ENCODE data around the gene CXCR6.

CXCR6 gene

DNA sequence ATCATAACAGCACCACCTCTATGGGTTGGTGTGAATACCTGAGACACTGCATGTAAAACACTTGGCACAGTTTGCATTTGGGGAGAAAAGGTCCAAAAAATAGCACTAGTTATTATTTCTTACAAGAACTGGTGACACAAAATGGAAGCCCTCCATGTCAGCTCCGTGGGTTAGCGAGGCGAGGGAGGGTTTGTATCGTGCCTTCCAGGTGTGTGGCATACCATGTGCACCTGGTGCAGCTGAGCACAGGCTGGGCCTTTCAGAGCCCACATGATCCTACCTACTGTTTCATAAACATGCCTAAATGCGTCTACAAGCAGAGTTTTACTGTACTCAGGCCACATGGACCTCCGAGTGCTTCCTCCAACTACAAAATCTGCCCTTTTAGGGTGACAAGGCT, 5.6 kb downstream of the CXCR6 start:
- no peak for DNase-seq (ENCODE audit: low spot score)

DNA sequence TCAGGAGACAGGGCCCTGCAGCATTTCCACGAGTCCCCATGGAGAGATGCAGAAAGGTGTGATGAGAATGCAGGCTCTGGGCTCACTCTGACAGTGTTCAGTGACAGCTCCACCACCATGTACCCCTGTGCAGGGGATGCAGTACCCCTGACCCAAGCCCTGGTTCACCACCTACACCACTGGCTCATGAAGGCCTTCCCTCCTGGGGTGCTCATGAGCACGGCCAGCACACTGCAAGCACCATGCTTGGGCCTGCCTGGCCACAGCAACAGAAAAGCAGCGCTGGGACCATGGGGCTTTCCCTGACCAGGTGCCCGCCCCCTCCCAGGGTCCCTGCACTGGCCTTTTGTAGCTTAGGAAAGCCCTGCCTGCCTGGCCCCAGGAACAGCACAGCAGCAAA, 6.2 kb downstream of the CXCR6 start:
- no peak for DNase-seq (ENCODE audit: low spot score)

DNA sequence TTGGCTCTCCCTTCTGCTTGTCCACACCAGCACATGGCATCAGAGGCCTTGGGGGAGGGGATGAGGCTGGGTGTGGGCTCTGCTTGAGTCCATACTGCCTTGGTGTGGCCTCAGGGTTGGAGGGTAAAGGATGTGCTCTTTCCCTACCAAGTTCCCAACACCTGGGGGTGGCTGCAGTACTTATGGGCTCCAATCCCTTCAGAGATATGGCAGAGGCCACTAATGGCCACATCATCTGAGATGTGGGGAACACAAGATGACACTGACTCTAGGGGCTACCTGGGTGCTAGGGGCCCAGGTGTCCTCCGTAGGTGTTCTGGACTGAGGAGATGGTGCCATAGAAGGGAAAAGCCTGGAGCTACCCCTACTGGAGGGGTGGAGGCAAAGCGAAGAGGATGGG, 6.9 kb downstream of the CXCR6 start:
- no peak for DNase-seq (ENCODE audit: low spot score)

DNA sequence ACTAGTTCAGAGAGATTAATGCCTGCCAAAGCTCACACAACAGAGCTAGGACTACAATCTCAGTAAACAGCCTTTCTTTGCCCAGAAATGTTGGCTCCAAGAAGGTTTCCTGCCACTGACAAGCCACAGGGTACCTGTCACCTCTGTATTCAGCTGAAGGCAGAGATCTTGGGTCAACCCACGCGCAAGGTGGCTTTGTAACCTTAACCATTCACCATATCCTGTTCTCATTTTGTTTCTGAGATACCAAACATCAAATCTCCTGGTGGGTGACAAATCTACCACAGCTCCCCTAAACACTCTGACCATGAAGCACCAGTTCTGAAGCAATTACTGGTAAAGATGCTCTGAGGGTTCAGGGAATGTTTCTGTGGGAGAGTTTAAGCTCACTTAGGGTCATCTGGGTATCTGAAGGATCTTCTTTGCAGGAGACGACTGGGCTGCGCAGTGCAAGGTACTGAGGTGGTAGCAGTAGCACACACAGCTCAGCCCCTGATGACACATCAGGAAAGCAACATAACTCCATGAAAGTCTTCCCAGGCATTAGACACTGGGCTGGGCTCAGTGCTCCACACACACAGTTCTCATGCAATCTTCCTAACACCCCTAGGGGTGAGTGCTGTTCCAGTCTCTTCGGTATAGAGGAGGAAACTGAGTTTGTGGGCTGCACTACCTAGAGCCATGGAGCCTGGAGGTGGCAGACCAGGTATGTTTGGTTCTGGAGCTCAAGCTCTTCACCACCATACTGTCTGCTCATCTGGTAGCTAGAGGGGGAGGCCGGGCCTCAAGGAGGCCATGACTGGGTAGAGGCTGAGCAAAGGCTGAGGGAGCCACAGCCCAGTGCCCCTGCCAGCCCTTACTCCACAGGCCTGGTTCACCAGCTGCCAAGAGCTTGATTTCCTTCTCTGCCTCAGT, 7.7 kb downstream of the CXCR6 start:
- DNase-seq (ENCODE audit: low spot score) = no peak

DNA sequence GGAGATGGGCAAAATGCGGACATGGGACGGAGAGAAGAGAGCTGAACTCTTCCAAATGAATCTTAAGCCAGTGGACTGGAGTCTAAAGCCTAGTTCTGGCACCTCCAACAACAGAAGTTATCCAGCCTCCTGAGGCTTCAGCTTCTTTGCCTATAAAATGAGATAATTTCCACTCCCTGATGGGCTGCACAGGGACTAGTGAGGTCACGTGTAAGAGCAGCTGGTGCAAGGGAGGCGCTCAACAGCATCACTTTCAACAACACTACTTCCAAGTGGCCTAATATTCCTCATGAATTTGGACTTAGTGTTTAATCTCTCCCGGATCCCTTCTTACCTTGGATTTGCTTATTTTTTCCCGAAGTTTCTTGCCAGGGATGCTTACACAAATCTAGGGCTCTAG, 8.7 kb downstream of the CXCR6 start:
- no peak for DNase-seq (ENCODE audit: low spot score)

DNA sequence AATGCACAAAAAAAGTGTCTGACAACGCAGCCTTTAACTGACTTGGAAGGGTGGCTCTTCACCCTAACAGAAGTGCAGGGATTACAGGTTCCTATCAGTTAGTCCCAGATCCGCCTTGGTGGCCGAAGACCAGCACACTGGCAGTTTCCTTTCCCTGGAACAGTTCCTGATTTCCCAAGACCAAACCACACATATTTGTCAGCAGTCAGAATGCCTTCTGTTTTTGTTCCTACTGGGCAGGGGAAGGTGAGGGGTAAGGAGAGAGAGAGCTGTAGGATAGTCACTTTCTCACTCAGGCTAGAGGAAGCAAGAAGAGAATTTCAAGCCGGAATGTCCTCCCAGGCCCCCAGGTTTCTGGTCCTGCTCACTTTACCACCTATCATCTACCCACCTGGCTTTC, 9.2 kb downstream of the CXCR6 start:
- no peak for DNase-seq (ENCODE audit: low spot score)

DNA sequence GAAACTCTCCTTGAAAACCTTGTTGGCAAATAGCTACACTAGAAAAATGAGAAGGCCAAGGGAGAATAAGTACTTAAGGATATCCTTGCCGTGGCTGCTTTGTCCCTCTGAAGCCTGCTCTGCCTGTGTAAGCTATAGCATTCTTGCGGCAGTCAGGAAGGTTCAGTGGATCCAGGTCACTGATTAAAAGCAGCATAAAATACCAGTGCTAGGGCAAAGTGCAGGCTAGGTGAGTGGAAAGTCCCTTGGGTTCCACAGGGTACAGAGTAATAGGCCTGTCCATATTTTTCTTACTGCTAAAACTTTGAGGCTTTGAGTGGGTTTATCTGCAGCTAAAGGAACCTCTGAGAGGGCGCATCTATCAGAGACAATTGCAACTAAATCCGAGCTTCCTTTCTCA, 10.3 kb downstream of the CXCR6 start:
- DNase-seq (ENCODE audit: low spot score) = no peak

DNA sequence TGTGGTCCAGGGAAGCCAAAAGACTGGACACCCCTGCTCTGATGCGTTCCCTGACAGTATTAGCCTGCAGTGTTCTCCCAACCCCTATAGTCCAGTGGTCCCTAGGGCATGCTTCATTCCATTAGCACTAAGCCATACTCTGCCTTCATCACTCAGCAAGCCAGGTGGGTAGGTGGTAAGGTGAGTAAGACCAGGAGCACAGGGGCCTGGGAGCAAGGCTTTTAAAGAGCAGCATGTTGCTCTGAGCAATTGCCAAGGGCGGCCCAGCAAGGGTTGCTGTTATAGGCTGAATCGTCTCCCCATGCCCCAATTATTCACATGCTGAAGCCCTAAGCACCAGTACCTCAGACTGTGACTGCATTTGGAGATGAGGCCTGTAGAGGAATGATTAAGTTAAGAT, 11.0 kb downstream of the CXCR6 start:
- no peak for DNase-seq (ENCODE audit: low spot score)

DNA sequence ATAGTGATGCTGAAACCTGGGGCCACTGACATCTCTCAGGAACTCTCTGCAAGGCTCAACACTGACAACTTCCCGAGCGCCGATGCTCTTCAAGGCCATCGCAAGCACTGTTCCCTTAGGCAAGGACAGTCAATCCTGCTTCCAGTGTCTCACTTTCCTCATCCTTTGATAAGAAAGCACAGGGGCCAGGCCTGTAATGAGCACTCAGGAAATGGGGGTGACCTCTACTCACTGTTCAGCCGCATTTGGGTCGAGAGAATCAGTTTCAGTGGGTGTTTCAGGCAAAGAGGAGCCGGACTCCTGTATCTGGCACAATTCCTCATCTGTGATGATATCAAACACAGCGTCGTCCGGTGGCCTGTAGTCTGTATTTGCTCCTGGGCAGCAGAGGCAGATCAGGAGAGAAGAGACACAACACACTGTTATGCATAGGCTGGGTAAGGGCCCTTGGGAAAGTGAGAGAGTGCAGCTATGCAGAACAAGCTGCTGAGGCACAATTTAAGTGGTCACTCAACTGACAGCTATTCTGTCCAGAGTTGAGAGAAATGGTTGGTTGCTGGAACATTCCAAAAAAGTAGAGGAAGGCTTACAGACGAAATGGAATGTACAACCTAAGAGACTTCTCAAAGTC, 11.9 kb downstream of the CXCR6 start:
- no peak for DNase-seq (ENCODE audit: low spot score)

DNA sequence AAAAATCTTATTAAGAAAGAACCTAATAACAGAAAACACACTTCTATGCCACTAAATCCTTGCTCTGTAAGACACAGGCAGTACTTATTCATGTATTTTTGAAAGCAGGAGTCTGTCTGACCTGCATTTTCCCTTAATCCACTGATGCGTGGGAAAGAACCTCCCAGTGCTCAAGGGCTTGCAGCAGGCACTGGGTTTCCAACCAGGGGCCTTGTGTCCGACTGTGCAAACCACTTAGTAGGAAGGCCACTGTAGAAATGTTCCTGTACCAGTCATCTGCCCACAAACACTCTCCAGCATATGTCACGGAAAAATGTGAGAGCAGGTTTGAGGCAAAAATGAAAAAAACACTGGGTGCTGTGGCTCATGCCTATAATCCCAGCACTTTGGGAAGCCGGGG, 12.4 kb downstream of the CXCR6 start:
- no peak for DNase-seq (ENCODE audit: low spot score)

DNA sequence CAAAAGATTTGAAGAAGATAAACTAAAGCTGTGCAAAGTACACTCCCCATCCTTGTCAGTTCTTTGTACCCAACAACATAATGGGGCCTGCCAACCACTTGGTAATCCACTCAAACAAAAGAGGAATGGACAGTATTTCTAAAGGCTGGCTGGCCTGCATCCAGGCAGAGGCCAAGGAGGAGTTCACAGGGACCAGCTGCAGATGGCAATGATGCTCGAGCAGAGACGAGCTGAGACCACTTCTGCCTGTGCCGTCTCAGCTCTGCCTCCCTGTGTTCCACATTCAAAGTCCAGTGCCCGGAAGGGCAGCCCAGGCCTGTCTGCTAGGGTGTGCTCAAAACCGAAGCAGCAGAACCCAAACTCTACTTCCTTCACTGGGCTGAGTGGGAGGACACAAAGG, 14.3 kb downstream of the CXCR6 start:
- no peak for DNase-seq (ENCODE audit: low spot score)

DNA sequence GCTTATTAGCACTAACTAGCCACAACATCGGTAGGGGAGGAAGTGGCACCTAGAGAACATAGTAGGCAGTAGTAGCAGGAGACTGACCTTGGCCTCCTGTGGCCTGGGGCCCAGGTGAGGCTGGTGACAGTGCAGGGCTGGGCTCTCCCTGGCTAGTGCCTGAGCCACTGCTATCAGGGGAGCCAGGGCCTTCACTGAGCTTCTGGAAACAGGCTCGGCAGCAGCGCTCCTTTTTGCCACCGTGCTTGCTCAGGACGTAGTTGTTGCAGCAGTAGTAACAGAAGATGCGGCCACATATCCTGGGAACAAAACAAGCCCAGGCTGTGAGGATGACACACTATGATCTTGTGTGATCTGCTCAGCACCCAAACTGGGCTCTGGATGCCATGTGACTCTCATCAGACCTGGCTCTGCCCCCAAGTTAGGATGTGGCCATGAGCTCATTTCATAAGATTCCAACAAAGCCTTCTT, 15.1 kb downstream of the CXCR6 start:
- no peak for DNase-seq (ENCODE audit: low spot score)

DNA sequence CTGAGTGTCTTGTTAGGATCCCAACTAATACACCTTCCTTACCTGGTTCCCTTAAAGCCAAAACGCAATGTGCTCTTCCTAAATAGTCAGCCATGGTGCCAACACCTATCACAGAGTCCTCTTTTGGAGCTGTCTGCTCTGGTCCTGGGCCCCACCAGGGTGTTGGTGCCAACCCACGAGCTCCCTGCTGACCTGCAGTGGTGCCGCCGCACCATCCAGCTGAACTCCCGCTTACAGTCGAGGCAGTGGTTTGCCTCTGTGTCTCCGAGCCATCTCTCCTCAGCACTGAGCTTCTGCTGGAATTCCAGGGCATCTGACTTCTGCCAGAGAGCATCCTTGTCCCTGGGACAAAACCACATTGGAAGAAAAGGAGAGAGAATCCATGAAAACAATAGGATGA, 15.9 kb downstream of the CXCR6 start:
- DNase-seq (ENCODE audit: low spot score) = no peak

DNA sequence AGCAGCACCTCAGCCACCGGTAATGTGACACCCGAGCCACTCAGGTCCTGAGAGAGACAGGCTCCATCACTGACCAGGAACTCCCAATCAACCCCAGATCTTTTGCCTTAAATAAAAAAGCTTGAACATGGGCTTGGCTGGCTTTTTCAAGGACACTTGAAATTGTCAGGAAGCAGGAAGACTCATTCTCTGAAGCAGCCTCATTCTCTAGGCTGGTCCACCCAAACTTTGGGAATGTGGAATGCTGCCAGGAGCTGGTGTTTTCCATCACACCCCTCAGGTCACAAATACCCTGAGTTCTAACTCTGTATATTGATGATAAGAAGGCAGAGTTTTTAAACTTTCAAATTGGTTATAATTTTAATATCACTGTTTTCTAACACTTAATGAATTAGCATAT, 17.0 kb downstream of the CXCR6 start:
- DNase-seq (ENCODE audit: low spot score) = no peak

DNA sequence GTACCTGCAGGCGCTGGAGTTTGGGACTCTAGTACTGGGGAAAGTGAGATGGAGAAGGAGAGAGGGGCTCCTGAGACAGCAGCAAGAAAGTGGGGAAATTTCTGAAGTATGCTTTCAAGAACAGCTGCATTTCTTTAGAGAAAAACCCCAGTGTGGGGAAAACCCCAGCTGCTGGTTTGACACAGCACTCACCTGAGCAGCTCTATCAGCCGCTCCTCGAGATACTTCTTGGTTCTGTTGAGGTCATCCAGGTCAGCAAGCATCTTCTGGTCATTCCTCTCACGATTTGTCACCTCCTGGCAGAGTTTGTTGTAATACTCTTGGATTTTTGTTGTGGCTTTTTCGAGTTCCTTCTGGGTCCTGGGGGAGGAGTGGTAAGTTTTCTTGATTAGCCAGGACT, 18.8 kb downstream of the CXCR6 start:
- no peak for DNase-seq (ENCODE audit: low spot score)

DNA sequence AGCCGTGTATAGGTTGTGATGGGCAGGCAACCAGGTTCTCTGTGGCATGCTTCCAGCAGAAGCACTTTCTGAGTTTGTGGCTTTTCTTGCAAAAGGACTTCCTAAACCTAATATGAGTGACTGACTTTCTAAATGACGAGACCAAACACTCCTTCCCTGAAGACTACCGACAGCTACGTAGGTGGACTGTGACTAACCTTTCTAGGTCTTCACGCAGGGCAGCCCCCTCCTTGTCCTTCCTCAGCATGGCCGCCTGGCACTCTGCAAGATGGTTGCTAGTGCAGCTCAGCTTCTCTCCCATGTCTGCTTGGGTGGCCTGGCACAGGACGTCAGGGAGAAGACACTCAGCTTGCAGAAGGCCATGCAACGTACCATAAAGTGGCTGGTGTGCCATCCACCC, 20.9 kb downstream of the CXCR6 start:
- DNase-seq (ENCODE audit: low spot score) = no peak

DNA sequence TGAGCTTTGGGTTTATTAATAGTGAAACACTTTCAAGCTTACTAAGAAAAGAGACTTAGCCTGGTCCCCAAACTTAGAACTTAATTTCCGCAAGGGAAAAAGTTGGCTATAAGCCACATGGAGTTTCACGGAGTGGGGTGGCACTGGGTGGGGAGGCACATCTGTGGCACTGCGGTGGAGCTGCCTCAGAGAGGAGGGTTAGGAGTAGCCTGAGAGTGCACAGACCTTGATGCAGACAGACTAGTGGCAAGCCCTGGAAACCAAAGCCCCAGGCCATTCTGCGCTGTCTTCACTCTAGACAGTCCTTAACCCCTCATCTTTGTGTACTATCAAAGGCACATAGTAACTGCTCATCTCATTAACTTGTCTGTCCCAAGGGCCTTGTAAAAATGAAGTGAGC, 22.0 kb downstream of the CXCR6 start:
- no peak for DNase-seq (ENCODE audit: low spot score)

DNA sequence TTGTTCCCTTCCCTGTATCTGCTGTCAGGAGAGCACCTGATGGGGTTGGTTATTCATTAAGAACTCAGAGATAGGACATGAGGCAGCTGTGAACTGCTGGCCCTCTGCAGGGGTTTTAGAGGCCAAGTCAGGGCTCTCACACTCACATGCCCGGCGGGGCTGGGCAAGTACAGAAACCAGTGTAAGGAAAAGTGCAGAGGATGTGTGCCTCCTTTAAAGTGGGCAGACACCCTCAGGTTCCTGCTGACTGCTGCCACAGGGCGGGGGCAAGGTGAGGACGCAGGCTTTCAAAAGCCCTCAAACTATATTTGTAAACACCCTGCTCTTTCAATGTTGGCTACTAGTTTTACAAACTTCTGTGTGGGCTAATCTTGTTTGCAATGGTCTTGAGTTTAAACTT, 22.4 kb downstream of the CXCR6 start:
- no peak for DNase-seq (ENCODE audit: low spot score)

DNA sequence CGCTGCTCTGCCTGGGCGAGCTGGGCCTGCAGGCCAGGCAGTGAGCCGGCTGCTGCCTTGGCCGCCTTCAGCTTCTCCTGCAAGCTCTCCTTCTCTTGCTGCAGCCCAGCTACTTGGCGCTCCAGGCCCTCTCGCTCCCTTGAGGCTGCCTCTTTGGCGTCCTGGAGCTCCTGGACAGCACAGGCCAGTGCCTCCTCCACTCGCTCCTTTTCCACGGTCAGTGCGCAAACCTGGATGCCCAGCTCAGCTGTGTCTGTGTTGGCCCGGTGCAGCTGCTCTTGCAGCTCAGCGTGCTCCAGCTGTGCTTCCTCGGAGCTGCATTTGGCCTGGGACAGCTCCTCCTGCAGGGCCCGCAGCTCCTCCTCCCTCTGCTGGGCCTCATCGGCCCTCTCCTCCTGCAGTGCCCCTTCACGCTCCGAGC, 23.1 kb downstream of the CXCR6 start:
- DNase-seq (ENCODE audit: low spot score) = no peak

DNA sequence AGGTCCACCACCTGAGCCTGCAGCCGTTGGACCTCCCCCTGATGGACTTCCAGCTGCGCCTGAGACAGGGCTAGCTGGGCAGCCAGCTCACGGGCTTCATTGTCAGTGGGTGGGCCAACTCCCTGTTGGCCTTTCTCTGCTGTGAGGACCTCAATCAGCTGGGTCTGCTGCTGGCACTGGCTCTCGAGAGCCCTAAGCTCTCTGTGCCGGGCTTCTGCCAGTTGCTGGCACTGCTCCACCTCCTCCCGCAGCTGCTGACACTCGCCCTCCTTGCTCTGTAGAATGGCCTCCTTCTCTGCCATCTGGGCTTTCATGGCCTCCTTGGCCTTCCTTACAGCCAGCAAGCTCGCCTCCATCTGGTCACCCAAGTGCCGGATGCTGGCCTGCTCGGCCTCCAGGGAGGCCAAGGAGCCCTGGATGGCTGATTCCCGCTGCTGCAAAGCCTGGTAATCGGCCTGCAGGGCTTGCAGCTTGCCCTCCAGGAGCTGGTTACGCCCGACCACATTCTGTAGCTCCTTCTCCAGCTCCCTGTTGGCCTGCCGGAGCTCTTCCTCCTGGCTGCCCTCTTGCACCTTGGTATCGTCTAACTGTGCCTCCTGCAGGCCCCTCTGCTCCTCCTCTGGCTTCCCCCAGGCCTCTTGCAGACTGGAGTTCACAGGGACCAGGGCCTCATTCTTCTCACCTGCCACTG, 23.8 kb downstream of the CXCR6 start:
- no peak for DNase-seq (ENCODE audit: low spot score)

DNA sequence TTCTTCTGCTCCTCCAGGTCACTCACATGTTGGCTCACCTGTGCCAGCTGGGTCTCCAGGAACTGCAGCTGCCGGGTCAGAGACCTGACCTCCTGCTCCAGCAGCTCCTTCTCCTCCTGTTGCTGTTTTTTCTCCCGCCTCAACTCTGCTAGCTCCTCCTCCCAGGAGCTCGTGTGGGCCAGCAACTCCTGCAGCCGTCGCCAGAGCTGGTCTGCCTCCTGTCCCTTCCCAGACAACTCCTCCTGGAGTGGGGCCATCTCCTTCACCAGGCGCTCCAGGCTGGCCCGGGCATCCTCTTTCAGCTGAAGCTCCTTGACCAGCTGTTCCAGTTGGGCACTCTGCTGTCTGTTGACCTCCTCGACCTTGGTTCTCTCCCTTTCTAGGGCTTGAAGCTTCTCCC, 24.5 kb downstream of the CXCR6 start:
- DNase-seq (ENCODE audit: low spot score) = no peak

DNA sequence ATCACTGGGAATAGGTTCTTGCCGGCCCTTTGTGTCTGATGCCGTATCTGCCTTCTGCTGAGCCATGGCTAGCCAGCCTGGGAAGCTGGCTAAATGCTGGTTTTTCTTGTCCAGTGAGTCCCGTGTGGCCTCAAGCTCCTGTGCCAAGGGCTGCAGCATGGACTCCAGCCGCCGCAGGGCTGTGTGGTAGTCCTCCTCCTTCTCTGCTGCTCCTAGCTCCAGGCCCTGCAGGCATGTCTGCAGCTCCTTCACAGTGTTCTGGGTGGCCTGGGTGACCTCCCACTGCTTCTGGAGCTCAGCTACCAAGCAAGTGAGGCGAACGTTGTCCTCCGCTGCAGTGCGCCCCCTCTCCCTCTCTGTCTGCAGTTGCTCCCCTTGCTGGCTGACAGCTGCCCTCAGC, 24.9 kb downstream of the CXCR6 start:
- DNase-seq (ENCODE audit: low spot score) = no peak

DNA sequence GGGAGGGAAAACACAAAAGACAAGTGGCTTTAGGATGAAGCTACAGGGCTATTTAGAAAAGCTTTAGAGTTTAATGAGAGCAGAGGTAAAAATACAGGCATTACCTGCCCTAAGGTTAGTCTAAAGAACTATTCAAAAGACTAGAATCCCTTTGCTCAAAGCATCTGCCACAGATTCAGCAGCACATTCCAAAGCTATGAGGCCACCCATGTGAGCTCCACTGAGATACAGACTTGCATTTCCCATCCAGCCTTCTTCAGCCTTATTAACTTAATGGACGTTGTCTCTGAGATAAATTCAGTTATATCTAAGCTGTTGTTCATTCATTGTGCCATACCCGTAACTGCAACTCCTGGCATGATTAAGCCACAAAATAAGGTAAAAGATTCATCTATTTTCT, 25.4 kb downstream of the CXCR6 start:
- DNase-seq (ENCODE audit: low spot score) = no peak
